Measurements from ENCODE around the gene TCEAL7. TPM values are rescaled to one million over a fixed set of nuclear protein-coding genes. Genes with fewer than 3 reads are reported as not detected.
"Not testable (repeated sequence)": the region's sequence is repeated elsewhere in the genome, so short reads cannot be mapped to it uniquely, and the experiment has no call there.

The TCEAL7 gene
- total RNA-seq, 1 experiment from 2014 or later, result 4.5 TPM

GRCh38 chrX:103356858-103357257 lies 26.8 kb downstream of the TCEAL7 start:
- peak overlapping the region; percentile 68 for H3K4me3 ChIP-seq (ENCODE audit: insufficient read depth, low read depth, low read length)
- no peak for DNase-seq
- H3K36me3 ChIP-seq (replicated peaks; ENCODE audit: control insufficient read depth, insufficient read depth, low read length), result peaks cover 4% of the 10 kb centered on the region
- no peaks in the 10 kb centered on the region for H3K27me3 ChIP-seq (ENCODE audit: control insufficient read depth, insufficient read depth, low read length)

DNA sequence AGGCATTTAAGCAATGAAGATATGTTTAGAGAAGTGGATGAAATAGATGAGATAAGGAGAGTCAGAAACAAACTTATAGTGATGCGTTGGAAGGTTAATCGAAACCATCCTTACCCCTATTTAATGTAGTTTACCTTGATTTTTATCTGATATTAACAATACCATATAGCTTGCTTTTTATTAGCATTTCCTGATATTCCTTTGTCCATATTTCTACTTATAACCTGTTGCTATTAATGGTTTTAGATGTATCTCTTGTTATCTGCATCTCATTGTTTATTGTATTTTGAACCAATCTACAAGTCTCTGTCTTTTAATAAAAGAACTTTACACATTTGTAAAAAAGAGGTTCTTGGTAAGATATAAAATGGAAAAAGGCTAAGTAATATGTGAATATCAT lies 27.8 kb downstream of the TCEAL7 start:
- no peak for DNase-seq
- H3K36me3 ChIP-seq (replicated peaks; ENCODE audit: control insufficient read depth, insufficient read depth, low read length), result peaks cover 4% of the 10 kb centered on the region
- H3K27me3 ChIP-seq (ENCODE audit: control insufficient read depth, insufficient read depth, low read length), result no peaks in the 10 kb centered on the region
- peak overlapping the region; percentile 68; the same call in 1 of the 2 replicates for H3K4me3 ChIP-seq (ENCODE audit: insufficient read depth, low read depth, low read length)

GRCh38 chrX:103359605-103360004 lies 29.6 kb downstream of the TCEAL7 start:
- not testable (repeated sequence) for H3K27me3 ChIP-seq (ENCODE audit: control insufficient read depth, insufficient read depth, low read length); DNase-seq

DNA sequence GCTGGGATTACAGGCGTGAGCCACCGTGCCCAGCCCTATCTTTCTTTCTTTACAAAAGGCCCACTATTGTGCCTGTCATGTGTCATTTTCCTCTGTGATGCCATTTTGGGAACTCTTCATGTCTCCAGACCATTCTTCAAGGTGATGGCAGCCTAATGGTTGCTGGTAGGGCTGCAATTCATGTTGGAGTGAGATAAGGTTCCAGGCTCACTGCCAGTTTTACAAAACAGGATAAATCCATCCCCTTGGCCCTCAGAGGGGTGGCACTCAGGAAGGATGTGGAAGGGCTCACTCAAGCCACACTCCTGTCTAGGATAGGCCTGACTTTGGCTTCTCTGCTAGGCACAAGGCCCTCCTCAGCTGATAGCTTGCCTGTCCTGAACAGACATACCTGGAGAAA lies 30.1 kb downstream of the TCEAL7 start:
- Histone ChIP-seq H3K4me3 (ENCODE audit: insufficient read depth, low read depth, low read length) (no peak overlapping the region), H3K36me3 (replicated peaks; ENCODE audit: control insufficient read depth, insufficient read depth, low read length) (peaks cover 4% of the 10 kb centered on the region), H3K27me3 (ENCODE audit: control insufficient read depth, insufficient read depth, low read length) (no peaks in the 10 kb centered on the region)
- DNase-seq, result no peak

More at GRCh38 chrX:103359605-103360004, 29.6 kb downstream of the TCEAL7 start:
- not testable (repeated sequence) for H3K36me3 ChIP-seq (replicated peaks; ENCODE audit: control insufficient read depth, insufficient read depth, low read length); H3K4me3 ChIP-seq (ENCODE audit: insufficient read depth, low read depth, low read length)

- DNase-seq, result no peak
- Histone ChIP-seq H3K36me3 (replicated peaks; ENCODE audit: control insufficient read depth, insufficient read depth, low read length) (peaks cover 4% of the 10 kb centered on the region), H3K4me3 (ENCODE audit: insufficient read depth, low read depth, low read length) (no peak overlapping the region), H3K27me3 (ENCODE audit: control insufficient read depth, insufficient read depth, low read length) (no peaks in the 10 kb centered on the region)
These were observed 30.9 kb downstream of the TCEAL7 start for GRCh38 chrX:103360916-103361315.

DNA sequence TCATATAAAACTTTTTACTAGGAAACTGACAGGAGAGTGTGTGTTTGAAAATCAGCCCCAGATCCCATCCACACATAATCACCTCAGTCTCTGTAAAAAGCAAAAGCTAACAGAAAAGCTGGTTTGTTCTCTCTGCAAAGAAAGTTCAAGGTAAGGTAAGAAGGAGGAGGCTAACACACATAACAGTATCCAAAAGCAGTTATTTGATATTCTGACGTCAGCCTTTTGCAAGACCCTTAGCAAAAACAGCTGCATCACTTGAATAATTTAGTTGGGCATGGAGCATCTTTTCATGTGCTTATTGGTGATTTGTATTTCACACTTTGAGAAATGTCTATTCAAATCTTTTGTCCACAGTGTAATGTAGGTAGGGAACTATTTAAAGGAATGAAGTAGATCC lies 31.8 kb downstream of the TCEAL7 start:
- DNase-seq, result no peak
- no peaks in the 10 kb centered on the region for H3K27me3 ChIP-seq (ENCODE audit: control insufficient read depth, insufficient read depth, low read length)

GRCh38 chrX:103362474-103362873 lies 32.4 kb downstream of the TCEAL7 start:
- no peak for DNase-seq
- H3K27me3 ChIP-seq (ENCODE audit: control insufficient read depth, insufficient read depth, low read length), result no peaks in the 10 kb centered on the region
- no peak overlapping the region for H3K4me3 ChIP-seq (ENCODE audit: insufficient read depth, low read depth, low read length)
- H3K36me3 ChIP-seq (replicated peaks; ENCODE audit: control insufficient read depth, insufficient read depth, low read length), result peaks cover 4% of the 10 kb centered on the region

More for the DNA sequence above, 31.8 kb downstream of the TCEAL7 start:
- H3K4me3 ChIP-seq (ENCODE audit: insufficient read depth, low read depth, low read length), result no peak overlapping the region
- H3K36me3 ChIP-seq (replicated peaks; ENCODE audit: control insufficient read depth, insufficient read depth, low read length), result peaks cover 4% of the 10 kb centered on the region

DNA sequence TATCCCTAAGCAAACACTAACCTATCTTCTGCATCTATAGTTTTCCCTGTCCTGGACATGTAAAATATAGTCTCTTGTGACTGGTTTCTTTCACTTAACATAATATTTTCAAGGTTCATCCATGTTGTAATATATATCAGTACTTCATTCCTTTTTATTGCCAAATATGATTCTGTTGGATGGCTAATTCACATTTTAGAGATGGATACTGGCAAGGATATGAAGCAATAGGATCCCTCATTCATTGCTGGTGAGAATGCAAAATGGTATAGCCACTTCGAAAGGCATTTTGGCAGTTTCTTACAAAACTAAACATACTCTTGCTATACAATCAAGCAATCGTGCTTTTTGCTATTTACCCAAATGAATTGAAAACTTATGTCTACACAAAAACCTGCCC lies 33.0 kb downstream of the TCEAL7 start:
- DNase-seq, result no peak
- Histone ChIP-seq H3K27me3 (ENCODE audit: control insufficient read depth, insufficient read depth, low read length) (no peaks in the 10 kb centered on the region), H3K36me3 (replicated peaks; ENCODE audit: control insufficient read depth, insufficient read depth, low read length) (no peaks in the 10 kb centered on the region), H3K4me3 (ENCODE audit: insufficient read depth, low read depth, low read length) (no peak overlapping the region)

- no peaks in the 10 kb centered on the region for H3K36me3 ChIP-seq (replicated peaks; ENCODE audit: control insufficient read depth, insufficient read depth, low read length)
- H3K4me3 ChIP-seq (ENCODE audit: insufficient read depth, low read depth, low read length), result no peak overlapping the region
- no peaks in the 10 kb centered on the region for H3K27me3 ChIP-seq (ENCODE audit: control insufficient read depth, insufficient read depth, low read length)
- DNase-seq, result no peak
These were observed 37.5 kb downstream of the TCEAL7 start for GRCh38 chrX:103367502-103367901.

- Histone ChIP-seq H3K36me3 (replicated peaks; ENCODE audit: control insufficient read depth, insufficient read depth, low read length) (no peaks in the 10 kb centered on the region), H3K27me3 (ENCODE audit: control insufficient read depth, insufficient read depth, low read length) (no peaks in the 10 kb centered on the region), H3K4me3 (ENCODE audit: insufficient read depth, low read depth, low read length) (no peak overlapping the region)
- no peak for DNase-seq
These were observed 39.4 kb downstream of the TCEAL7 start for GRCh38 chrX:103369479-103369878.

DNA sequence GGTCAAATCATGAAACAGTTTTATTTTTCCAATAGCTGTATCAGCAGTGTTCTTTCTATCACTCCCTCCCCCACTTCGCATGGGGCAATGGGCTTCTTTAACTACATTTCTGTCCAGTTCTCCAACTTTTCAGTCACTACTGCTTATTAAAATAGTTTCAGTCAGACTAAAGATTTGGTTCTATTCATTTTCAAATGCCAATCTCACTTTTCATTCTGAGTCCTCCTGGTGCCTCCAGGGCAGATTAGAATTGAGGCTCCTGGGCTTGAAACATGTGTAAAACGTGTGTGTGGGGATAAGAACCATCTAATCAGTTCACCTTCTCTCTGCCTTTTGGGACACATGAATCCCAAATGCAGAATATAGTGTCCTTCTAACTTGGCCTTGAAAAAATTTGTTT lies 42.8 kb downstream of the TCEAL7 start:
- Histone ChIP-seq H3K4me3 (ENCODE audit: insufficient read depth, low read depth, low read length) (no peak overlapping the region), H3K27me3 (ENCODE audit: control insufficient read depth, insufficient read depth, low read length) (no peaks in the 10 kb centered on the region), H3K36me3 (replicated peaks; ENCODE audit: control insufficient read depth, insufficient read depth, low read length) (peaks cover 4% of the 10 kb centered on the region)
- DNase-seq, result no peak

DNA sequence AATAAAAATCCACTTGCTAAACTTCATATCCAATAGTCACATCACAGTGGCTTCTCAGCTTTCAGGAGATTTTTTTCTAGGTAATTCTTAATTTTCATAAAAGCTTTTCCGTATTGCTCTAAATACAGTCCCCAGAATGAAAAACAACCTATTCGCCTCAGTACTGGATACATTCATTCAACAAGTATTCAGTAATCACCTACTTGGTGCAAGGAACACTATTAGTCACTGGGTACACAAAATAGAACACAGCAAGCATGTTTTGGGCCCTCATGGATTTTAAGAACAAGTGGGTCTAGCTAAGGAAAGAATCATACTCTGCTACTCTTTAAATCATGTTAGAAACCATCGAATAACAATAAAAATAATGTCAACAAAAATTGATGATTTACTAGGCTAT lies 43.5 kb downstream of the TCEAL7 start:
- Histone ChIP-seq H3K27me3 (ENCODE audit: control insufficient read depth, insufficient read depth, low read length) (no peaks in the 10 kb centered on the region), H3K4me3 (ENCODE audit: insufficient read depth, low read depth, low read length) (no peak overlapping the region), H3K36me3 (replicated peaks; ENCODE audit: control insufficient read depth, insufficient read depth, low read length) (peaks cover 4% of the 10 kb centered on the region)
- DNase-seq, result no peak

DNA sequence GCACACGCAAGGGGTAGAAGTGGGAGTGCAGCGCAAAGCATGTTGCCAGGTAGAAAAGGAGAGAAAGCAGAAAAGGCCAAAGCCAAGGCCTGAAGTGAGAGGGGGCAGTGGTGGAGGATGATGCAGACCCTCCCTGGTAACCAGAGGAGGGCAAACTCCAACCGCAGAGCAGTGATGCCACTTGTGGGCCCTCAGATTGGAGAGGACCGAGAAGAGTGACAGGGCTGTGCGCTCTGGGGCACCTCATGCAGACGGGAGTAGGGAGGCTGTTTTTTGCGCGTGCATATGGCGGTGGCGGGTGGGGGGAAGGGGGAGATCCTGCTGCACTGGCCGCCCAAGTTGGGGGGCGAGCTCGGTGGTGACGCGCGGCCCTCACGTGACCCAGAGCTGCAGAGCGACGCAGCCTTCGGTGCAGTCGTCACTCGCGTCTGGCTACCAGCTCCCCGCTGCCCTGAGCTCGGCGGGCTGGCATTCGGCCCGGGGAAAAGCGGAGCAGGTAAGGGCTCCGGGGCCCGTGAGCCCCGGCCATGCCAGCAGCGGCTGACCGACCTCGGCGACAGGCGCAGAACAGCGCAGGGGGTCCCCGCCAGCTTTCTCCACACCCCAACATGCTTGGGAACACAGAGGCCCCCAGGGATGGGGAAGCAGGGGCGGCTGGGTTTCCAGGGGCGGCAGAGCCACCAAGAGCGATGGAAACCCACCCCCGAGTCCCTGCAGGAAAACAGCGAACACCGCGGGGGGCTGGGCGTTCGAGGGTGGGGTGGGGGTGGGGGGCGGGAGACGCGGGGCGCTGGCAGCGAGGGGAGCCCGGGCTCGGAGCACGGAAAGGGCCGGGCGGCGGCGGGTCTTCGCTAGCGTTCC lies 46.3 kb downstream of the TCEAL7 start, which contains the start of gene BEX3:
TSS of gene BEX3 (plus strand) at position 421 of the 861 bp plus-strand sequence. CDS start 984 bp downstream, outside the sequence.
- peaks cover 9% of the 10 kb centered on the region for H3K36me3 ChIP-seq (replicated peaks; ENCODE audit: control insufficient read depth, insufficient read depth, low read length)
- DNase-seq, result peak; percentile 81
- H3K4me3 ChIP-seq (ENCODE audit: insufficient read depth, low read depth, low read length), result peak within 1 kb of the TSS; percentile 94
- H3K27me3 ChIP-seq (ENCODE audit: control insufficient read depth, insufficient read depth, low read length), result no peaks in the 10 kb centered on the region

DNA sequence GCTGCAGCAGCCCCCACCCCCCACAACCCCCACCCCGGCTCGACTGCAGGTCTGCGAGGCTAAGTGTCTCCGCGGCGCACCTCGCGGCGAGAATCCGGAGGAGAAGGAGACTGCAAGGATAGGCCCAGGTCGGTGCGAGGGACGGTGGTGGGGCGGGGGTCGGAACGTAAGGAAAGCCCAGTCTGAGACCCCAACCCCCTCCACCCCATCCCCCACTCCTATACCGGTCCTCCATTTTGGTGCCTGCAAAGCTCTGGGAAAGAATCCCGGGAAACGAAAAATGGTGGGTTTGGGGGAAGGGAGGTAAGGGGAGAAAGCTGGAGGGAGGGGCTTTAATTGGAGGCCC lies 46.9 kb downstream of the TCEAL7 start:
- H3K36me3 ChIP-seq (replicated peaks; ENCODE audit: control insufficient read depth, insufficient read depth, low read length), result peaks cover 9% of the 10 kb centered on the region
- DNase-seq, result no peak
- no peaks in the 10 kb centered on the region for H3K27me3 ChIP-seq (ENCODE audit: control insufficient read depth, insufficient read depth, low read length)
- peak overlapping the region; percentile 94 for H3K4me3 ChIP-seq (ENCODE audit: insufficient read depth, low read depth, low read length)

- H3K4me3 ChIP-seq (ENCODE audit: insufficient read depth, low read depth, low read length), result no peak overlapping the region
- peaks cover 9% of the 10 kb centered on the region for H3K36me3 ChIP-seq (replicated peaks; ENCODE audit: control insufficient read depth, insufficient read depth, low read length)
- no peak for DNase-seq
- H3K27me3 ChIP-seq (ENCODE audit: control insufficient read depth, insufficient read depth, low read length), result no peaks in the 10 kb centered on the region
These were observed 49.0 kb downstream of the TCEAL7 start for GRCh38 chrX:103378990-103379389.
